Subcutaneous abdominal adipose tissue (tissue), 5 donors: ENCODE results near the gene IDH2.
A peak's percentile ranks its signal among the peaks of the same experiment; 100 is the strongest.
"Not testable (repeated sequence)": the region's sequence is repeated elsewhere in the genome, so short reads cannot be mapped to it uniquely, and the experiment has no call there.

Experiments used
- H3K27ac ChIP-seq: one replicate; pipeline ENCODE4 v1.7.0; 2013; ENCODE audit warnings: low read depth, mild to moderate bottlenecking, inconsistent platforms, low read length, moderate library complexity
- H3K27me3 ChIP-seq, 5 donors: one replicate each; pipeline ENCODE4 v1.7.0; 2013; ENCODE audit warnings: low read length in 5 of 5, inconsistent platforms in 1 of 5; ENCODE audit not compliant: control insufficient read depth in 5 of 5, insufficient read depth in 4 of 5
- H3K36me3 ChIP-seq, 5 donors: one replicate each; pipeline ENCODE4 v1.7.0; 2013; ENCODE audit warnings: low read length in 5 of 5; ENCODE audit not compliant: control insufficient read depth in 5 of 5, insufficient read depth in 5 of 5
- H3K4me1 ChIP-seq, 5 donors: one replicate each; pipeline ENCODE4 v1.7.0; 2013; ENCODE audit warnings: low read length in 5 of 5, mild to moderate bottlenecking in 3 of 5, moderate library complexity in 1 of 5; ENCODE audit not compliant: control insufficient read depth in 5 of 5, insufficient read depth in 5 of 5
- H3K4me3 ChIP-seq, 5 donors: one replicate each; pipeline ENCODE4 v1.7.0; 2013; ENCODE audit warnings: low read length in 5 of 5, low read depth in 1 of 5
- H3K9ac ChIP-seq, 5 donors: one replicate each; pipeline ENCODE4 v1.7.0; 2013; ENCODE audit warnings: low read length in 5 of 5, mild to moderate bottlenecking in 4 of 5, moderate library complexity in 3 of 5
- H3K9me3 ChIP-seq, 5 donors: one replicate each; pipeline ENCODE4 v1.7.0; 2013; ENCODE audit warnings: low read length in 5 of 5; ENCODE audit not compliant: control insufficient read depth in 5 of 5
- donor health status: healthy.
- donor health status: healthy.
- donor health status: healthy.
- donor health status: healthy.
- donor health status: healthy.

Gene IDH2

GRCh38 chr15:90101969-90102890 is at the start of gene IDH2:
IDH2 (minus strand) TSS chr15:90102468; CDS start chr15:90102390, 78 bp downstream.
- H3K4me1 ChIP-seq: peaks cover 11 to 73% (median 58%) of the 10 kb centered on the region in 5 donors
- H3K9me3 ChIP-seq: no peaks in the 10 kb centered on the region
- H3K9ac ChIP-seq: peak within 1 kb of the TSS in 4 of 5 donors; percentile 75 to 86 (median 82)
- no peaks in the 10 kb centered on the region for H3K27me3 ChIP-seq
- peak within 1 kb of the TSS; percentile 82 for H3K27ac ChIP-seq
- H3K36me3 ChIP-seq: no peaks in the 10 kb centered on the region
- peak within 1 kb of the TSS; percentile 64 to 82 (median 78) for H3K4me3 ChIP-seq

DNA sequence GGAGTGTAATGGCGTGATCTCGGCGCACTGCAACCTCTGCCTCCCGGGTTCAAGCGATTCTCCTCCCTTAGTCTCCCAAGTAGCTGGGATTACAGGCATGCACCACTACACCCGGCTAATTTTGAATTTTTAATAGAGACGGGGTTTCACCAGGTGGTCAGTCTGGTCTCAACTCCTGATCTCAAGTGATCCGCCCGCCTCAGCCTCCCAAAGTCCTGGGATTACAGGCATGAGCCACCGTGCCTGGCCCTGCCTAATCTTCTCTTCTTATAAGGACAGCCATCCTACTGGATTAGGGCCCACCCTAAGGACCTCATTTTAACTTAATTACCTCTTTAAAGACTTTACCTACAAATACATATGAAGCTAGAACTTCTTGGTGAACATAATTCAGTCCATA is 48.3 kb upstream of the IDH2 start:
- H3K4me1 ChIP-seq: peaks cover 0 to 14% (median 0%) of the 10 kb centered on the region in 5 donors
- H3K36me3 ChIP-seq, H3K27me3 ChIP-seq, H3K9ac ChIP-seq, H3K27ac ChIP-seq, H3K9me3 ChIP-seq, H3K4me3 ChIP-seq: not testable (repeated sequence)

- no peak overlapping the region for H3K4me3 ChIP-seq
- no peaks in the 10 kb centered on the region for H3K36me3 ChIP-seq
- H3K27me3 ChIP-seq: no peaks in the 10 kb centered on the region
- no peak overlapping the region for H3K27ac ChIP-seq
- peaks cover 0 to 8% (median 0%) of the 10 kb centered on the region in 5 donors for H3K4me1 ChIP-seq
- H3K9me3 ChIP-seq: no peaks in the 10 kb centered on the region
- no peak overlapping the region for H3K9ac ChIP-seq
Measured at GRCh38 chr15:90149609-90150340, 47.5 kb upstream of the IDH2 start.

DNA sequence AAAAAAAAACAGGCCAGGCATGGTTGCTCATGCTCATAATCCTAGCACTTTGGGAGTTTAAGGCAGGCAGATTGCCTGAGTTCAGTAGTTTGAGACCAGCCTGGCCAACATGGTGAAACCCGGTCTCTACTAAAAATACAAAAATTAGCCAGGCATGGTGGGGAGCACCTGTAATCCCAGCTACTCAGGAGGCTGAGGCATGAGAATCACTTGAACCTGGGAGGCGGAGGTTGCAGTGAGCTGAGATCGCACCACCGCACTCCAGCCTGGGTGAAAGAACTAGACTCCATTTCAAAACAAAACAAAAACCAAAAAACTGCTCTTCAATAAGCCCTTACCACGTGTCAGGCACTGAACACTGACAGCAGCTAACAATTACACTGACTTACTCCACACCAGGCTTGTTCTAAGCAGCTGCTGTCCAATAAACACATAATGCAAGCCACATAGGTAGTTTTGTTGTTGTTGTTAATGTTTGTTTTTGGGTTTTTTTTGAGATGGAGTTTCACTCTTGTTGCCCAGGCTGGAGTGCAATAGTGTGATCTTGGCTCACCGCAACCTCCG is 44.0 kb upstream of the IDH2 start:
- not testable (repeated sequence) for H3K9me3 ChIP-seq, H3K27me3 ChIP-seq, H3K4me3 ChIP-seq, H3K27ac ChIP-seq, H3K4me1 ChIP-seq, H3K36me3 ChIP-seq, H3K9ac ChIP-seq

DNA sequence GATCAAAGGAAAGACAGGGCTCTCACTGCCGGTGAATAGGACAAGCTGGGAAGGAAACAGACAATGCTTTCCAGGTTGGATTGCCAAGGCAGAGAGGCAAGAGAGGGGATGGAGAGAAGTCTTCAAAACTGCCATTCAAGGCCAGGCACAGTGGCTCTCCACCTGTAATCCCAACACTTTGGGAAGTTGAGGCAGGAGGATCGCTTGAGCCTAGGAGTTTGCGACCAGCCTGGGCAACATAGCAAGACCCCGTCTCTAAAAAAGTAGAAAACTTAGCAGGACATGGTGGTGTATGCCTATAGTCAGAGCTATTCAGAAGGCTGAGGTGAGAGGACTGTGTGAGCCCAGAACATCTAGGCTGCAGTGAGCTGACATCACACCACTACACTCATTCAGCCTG is 43.5 kb upstream of the IDH2 start:
- peaks cover 0 to 4% (median 0%) of the 10 kb centered on the region in 5 donors for H3K27me3 ChIP-seq
- no peak overlapping the region for H3K4me3 ChIP-seq
- no peaks in the 10 kb centered on the region for H3K36me3 ChIP-seq
- peaks cover 0 to 4% (median 0%) of the 10 kb centered on the region in 5 donors for H3K4me1 ChIP-seq
- no peaks in the 10 kb centered on the region for H3K9me3 ChIP-seq
- H3K9ac ChIP-seq: no peak overlapping the region
- no peak overlapping the region for H3K27ac ChIP-seq

- Histone ChIP-seq H3K4me1 (peaks cover 0 to 4% (median 0%) of the 10 kb centered on the region in 5 donors), H3K9me3 (no peaks in the 10 kb centered on the region), H3K9ac (no peak overlapping the region), H3K27me3 (peaks cover 0 to 4% (median 0%) of the 10 kb centered on the region in 5 donors), H3K4me3 (no peak overlapping the region), H3K27ac (no peak overlapping the region), H3K36me3 (no peaks in the 10 kb centered on the region)
Measured at GRCh38 chr15:90145259-90145658, 43.0 kb upstream of the IDH2 start.

- H3K9ac ChIP-seq: no peak overlapping the region
- H3K36me3 ChIP-seq: no peaks in the 10 kb centered on the region
- H3K4me1 ChIP-seq: peaks cover 0 to 4% (median 0%) of the 10 kb centered on the region in 5 donors
- H3K9me3 ChIP-seq: no peaks in the 10 kb centered on the region
- H3K27ac ChIP-seq: no peak overlapping the region
- H3K4me3 ChIP-seq: no peak overlapping the region
- H3K27me3 ChIP-seq: peaks cover 0 to 4% (median 0%) of the 10 kb centered on the region in 5 donors
Measured at GRCh38 chr15:90143166-90143655, 40.9 kb upstream of the IDH2 start.

DNA sequence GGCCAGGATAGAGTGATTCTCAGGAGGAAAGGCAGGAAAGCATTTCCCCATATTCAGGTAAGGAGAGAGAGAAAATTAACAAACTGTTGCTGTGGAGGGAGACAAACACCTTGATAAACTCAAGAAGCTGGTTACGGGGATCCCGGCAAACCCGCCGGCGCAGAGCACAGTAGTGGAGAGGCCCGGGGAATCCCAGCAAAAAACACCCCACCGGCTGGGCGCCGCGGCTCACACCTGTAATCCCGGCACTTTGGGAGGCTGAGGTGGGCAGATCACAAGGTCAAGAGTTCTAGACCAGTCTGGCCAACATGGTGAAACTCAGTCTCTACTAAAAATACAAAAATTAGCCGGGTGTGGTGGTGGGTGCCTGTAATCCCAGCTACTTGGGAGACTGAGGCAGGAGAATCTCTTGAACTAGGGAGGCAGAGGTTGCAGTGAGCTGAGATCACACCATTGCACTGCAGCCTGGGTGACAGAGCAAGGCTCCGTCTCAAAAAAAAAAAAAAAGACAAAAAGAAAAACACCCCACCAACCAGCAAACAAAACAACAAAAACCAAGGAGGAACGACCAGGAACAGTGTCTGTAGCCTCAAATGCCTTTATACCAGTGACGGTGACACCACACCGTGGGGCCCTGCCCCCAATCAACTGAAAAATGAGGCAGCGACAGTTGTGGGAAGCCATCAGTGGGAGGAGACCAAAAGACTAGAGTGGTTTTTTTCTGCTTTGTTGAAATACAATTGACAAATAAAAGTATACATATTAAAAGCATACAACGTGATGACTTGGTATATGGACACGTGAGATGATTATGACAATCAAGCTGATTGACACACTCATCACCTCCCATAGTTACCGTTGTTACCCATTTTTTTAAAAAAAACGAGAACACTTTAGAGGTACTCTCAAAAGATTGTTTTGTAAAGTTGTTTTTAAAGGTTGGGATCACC is 40.2 kb upstream of the IDH2 start:
- H3K36me3 ChIP-seq: no peaks in the 10 kb centered on the region
- peaks cover 0 to 4% (median 0%) of the 10 kb centered on the region in 5 donors for H3K27me3 ChIP-seq
- H3K4me3 ChIP-seq: no peak overlapping the region
- no peak overlapping the region for H3K27ac ChIP-seq
- H3K9me3 ChIP-seq: no peaks in the 10 kb centered on the region
- peaks cover 0 to 4% (median 0%) of the 10 kb centered on the region in 5 donors for H3K4me1 ChIP-seq
- H3K9ac ChIP-seq: no peak overlapping the region

DNA sequence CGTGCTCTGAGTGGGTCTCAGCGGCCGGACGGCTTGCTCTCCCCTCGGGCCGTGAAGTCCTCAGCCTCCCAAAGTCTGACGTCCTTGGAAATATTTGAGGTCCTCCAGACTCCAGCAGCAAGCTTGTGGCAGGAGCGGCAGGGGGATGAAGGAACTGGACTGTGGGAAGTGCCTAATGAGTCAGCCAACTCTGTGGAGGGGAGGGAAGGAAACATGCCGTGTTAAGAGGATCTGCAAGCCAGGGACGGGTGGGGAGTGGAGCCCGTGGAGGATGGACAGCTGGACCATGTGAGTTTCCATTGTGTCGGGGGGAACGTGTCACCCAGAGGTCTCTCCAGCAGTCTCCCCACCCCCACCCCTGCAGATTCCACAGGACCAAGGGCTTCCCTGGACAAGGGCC is 39.4 kb upstream of the IDH2 start:
- no peak overlapping the region for H3K9ac ChIP-seq
- H3K27ac ChIP-seq: no peak overlapping the region
- peaks cover 0 to 4% (median 0%) of the 10 kb centered on the region in 5 donors for H3K4me1 ChIP-seq
- no peaks in the 10 kb centered on the region for H3K9me3 ChIP-seq
- H3K4me3 ChIP-seq: no peak overlapping the region
- peaks cover 0 to 4% (median 0%) of the 10 kb centered on the region in 5 donors for H3K27me3 ChIP-seq
- no peaks in the 10 kb centered on the region for H3K36me3 ChIP-seq
